ENCODE results near the gene RTN4RL2.

RTN4RL2 gene

GRCh38 chr11:57460758-57461749, 726 bp downstream of the RTN4RL2 start:
- WGBS (ENCODE audit: insufficient coverage), result 11% methylated on average over 34 of the region's 50 CpGs
- Histone ChIP-seq H3K4me1 (ENCODE audit: control extremely low read depth in 1 of 4, control insufficient read depth in 4 of 4, insufficient read depth in 4 of 4, low read length in 3 of 4) (peaks cover 0 to 41% (median 36%) of the 10 kb centered on the region in 4 experiments), H3K9me3 (ENCODE audit: control extremely low read depth in 1 of 5, control insufficient read depth in 4 of 5, insufficient read depth in 2 of 5, low read depth in 1 of 5, low read length in 4 of 5) (no peaks in the 10 kb centered on the region), H3K4me3 (ENCODE audit: control insufficient read depth in 1 of 7, extremely low read depth in 1 of 7, insufficient read depth in 4 of 7, low read depth in 2 of 7, low read length in 6 of 7) (peak overlapping the region in 5 of 7 experiments; percentile 15 to 74 (median 53)), H3K36me3 (ENCODE audit: control insufficient read depth in 4 of 4, insufficient read depth in 4 of 4, low read length in 3 of 4) (no peaks in the 10 kb centered on the region), H3K27ac (ENCODE audit: insufficient read depth in 1 of 2, low read depth in 1 of 2, low read length in 2 of 2, poor library complexity in 1 of 2, severe bottlenecking in 2 of 2) (no peak overlapping the region), H3K27me3 (replicated peaks in 2 of 5; ENCODE audit: control insufficient read depth in 4 of 5, insufficient read depth in 5 of 5, low read length in 4 of 5) (peaks cover 3 to 50% (median 18%) of the 10 kb centered on the region in 5 experiments)
- CTCF ChIA-PET, result interaction anchor here (0.6 to 12.0 kb wide), 15 partner anchors 8 to 180 kb away, joined by 3 to 211 read pairs (median 4); no protein-coding TSS in a partner anchor
- DNase-seq, result peak in 1 of 3 donors; percentile 24
- POLR2A ChIA-PET, result interaction anchor here (1.0 kb wide), 1 partner anchor 36 kb away, joined by 3 read pairs; no protein-coding TSS in a partner anchor

GRCh38 chr11:57461841-57462489, 1.6 kb downstream of the RTN4RL2 start:
- DNase-seq, result no peak
- POLR2A ChIA-PET, result no interaction called here
- CTCF ChIA-PET, result interaction anchor here (1.0 to 12.0 kb wide), 5 partner anchors 9 to 131 kb away, joined by 3 to 211 read pairs (median 3); no protein-coding TSS in a partner anchor

GRCh38 chr11:57462597-57462996, 2.3 kb downstream of the RTN4RL2 start:
- ChIA-PET POLR2A (no interaction called here), CTCF (interaction anchor here (1.0 to 12.0 kb wide), 5 partner anchors 11 to 130 kb away, joined by 3 to 211 read pairs (median 3); no protein-coding TSS in a partner anchor)
- Histone ChIP-seq H3K4me1 (ENCODE audit: control extremely low read depth in 1 of 4, control insufficient read depth in 4 of 4, insufficient read depth in 4 of 4, low read length in 3 of 4) (peaks cover 0 to 35% (median 32%) of the 10 kb centered on the region in 4 experiments), H3K27me3 (replicated peaks in 2 of 5; ENCODE audit: control insufficient read depth in 4 of 5, insufficient read depth in 5 of 5, low read length in 4 of 5) (peaks cover under 1 to 47% (median 18%) of the 10 kb centered on the region in 5 experiments), H3K4me3 (ENCODE audit: control insufficient read depth in 1 of 7, extremely low read depth in 1 of 7, insufficient read depth in 4 of 7, low read depth in 2 of 7, low read length in 6 of 7) (no peak overlapping the region), H3K27ac (ENCODE audit: insufficient read depth in 1 of 2, low read depth in 1 of 2, low read length in 2 of 2, poor library complexity in 1 of 2, severe bottlenecking in 2 of 2) (no peak overlapping the region), H3K9me3 (ENCODE audit: control extremely low read depth in 1 of 5, control insufficient read depth in 4 of 5, insufficient read depth in 2 of 5, low read depth in 1 of 5, low read length in 4 of 5) (no peaks in the 10 kb centered on the region), H3K36me3 (ENCODE audit: control insufficient read depth in 4 of 4, insufficient read depth in 4 of 4, low read length in 3 of 4) (no peaks in the 10 kb centered on the region)
- 94% methylated on average over 2 of the region's 3 CpGs for WGBS (ENCODE audit: insufficient coverage)
- no peak for DNase-seq

More at GRCh38 chr11:57461841-57462489, 1.6 kb downstream of the RTN4RL2 start:
- Histone ChIP-seq H3K4me3 (ENCODE audit: control insufficient read depth in 1 of 7, extremely low read depth in 1 of 7, insufficient read depth in 4 of 7, low read depth in 2 of 7, low read length in 6 of 7) (no peak overlapping the region), H3K27me3 (replicated peaks in 2 of 5; ENCODE audit: control insufficient read depth in 4 of 5, insufficient read depth in 5 of 5, low read length in 4 of 5) (peaks cover 3 to 50% (median 18%) of the 10 kb centered on the region in 5 experiments), H3K9me3 (ENCODE audit: control extremely low read depth in 1 of 5, control insufficient read depth in 4 of 5, insufficient read depth in 2 of 5, low read depth in 1 of 5, low read length in 4 of 5) (no peaks in the 10 kb centered on the region), H3K27ac (ENCODE audit: insufficient read depth in 1 of 2, low read depth in 1 of 2, low read length in 2 of 2, poor library complexity in 1 of 2, severe bottlenecking in 2 of 2) (no peak overlapping the region), H3K36me3 (ENCODE audit: control insufficient read depth in 4 of 4, insufficient read depth in 4 of 4, low read length in 3 of 4) (no peaks in the 10 kb centered on the region), H3K4me1 (ENCODE audit: control extremely low read depth in 1 of 4, control insufficient read depth in 4 of 4, insufficient read depth in 4 of 4, low read length in 3 of 4) (peaks cover 0 to 41% (median 36%) of the 10 kb centered on the region in 4 experiments)
- WGBS (ENCODE audit: insufficient coverage), result 93% methylated on average over 12 of the region's 16 CpGs

- Histone ChIP-seq H3K9me3 (ENCODE audit: control extremely low read depth in 1 of 5, control insufficient read depth in 4 of 5, insufficient read depth in 2 of 5, low read depth in 1 of 5, low read length in 4 of 5) (no peaks in the 10 kb centered on the region), H3K36me3 (ENCODE audit: control insufficient read depth in 4 of 4, insufficient read depth in 4 of 4, low read length in 3 of 4) (no peaks in the 10 kb centered on the region), H3K27ac (ENCODE audit: insufficient read depth in 1 of 2, low read depth in 1 of 2, low read length in 2 of 2, poor library complexity in 1 of 2, severe bottlenecking in 2 of 2) (no peak overlapping the region), H3K4me3 (ENCODE audit: control insufficient read depth in 1 of 7, extremely low read depth in 1 of 7, insufficient read depth in 4 of 7, low read depth in 2 of 7, low read length in 6 of 7) (no peak overlapping the region), H3K4me1 (ENCODE audit: control extremely low read depth in 1 of 4, control insufficient read depth in 4 of 4, insufficient read depth in 4 of 4, low read length in 3 of 4) (peaks cover 0 to 23% (median 19%) of the 10 kb centered on the region in 4 experiments), H3K27me3 (replicated peaks in 2 of 5; ENCODE audit: control insufficient read depth in 4 of 5, insufficient read depth in 5 of 5, low read length in 4 of 5) (peaks cover 0 to 35% (median 13%) of the 10 kb centered on the region in 5 experiments)
- 91% methylated on average over 8 of the region's 14 CpGs for WGBS (ENCODE audit: insufficient coverage)
- CTCF ChIA-PET, result interaction anchor here (1.1 to 12.0 kb wide), 4 partner anchors 10 to 84 kb away, joined by 3 to 211 read pairs (median 45); no protein-coding TSS in a partner anchor
- no peak for DNase-seq
- POLR2A ChIA-PET, result no interaction called here
Observed at GRCh38 chr11:57463671-57464538, 3.6 kb downstream of the RTN4RL2 start.

- Histone ChIP-seq H3K4me1 (ENCODE audit: control extremely low read depth in 1 of 4, control insufficient read depth in 4 of 4, insufficient read depth in 4 of 4, low read length in 3 of 4) (peaks cover 0 to 15% (median 12%) of the 10 kb centered on the region in 4 experiments), H3K27ac (ENCODE audit: insufficient read depth in 1 of 2, low read depth in 1 of 2, low read length in 2 of 2, poor library complexity in 1 of 2, severe bottlenecking in 2 of 2) (no peak overlapping the region), H3K36me3 (ENCODE audit: control insufficient read depth in 4 of 4, insufficient read depth in 4 of 4, low read length in 3 of 4) (no peaks in the 10 kb centered on the region), H3K4me3 (ENCODE audit: control insufficient read depth in 1 of 7, extremely low read depth in 1 of 7, insufficient read depth in 4 of 7, low read depth in 2 of 7, low read length in 6 of 7) (no peak overlapping the region), H3K27me3 (replicated peaks in 2 of 5; ENCODE audit: control insufficient read depth in 4 of 5, insufficient read depth in 5 of 5, low read length in 4 of 5) (peaks cover 0 to 28% (median 8%) of the 10 kb centered on the region in 5 experiments), H3K9me3 (ENCODE audit: control extremely low read depth in 1 of 5, control insufficient read depth in 4 of 5, insufficient read depth in 2 of 5, low read depth in 1 of 5, low read length in 4 of 5) (no peaks in the 10 kb centered on the region)
- no peak for DNase-seq
- ChIA-PET POLR2A (no interaction called here), CTCF (interaction anchor here (1.1 to 12.0 kb wide), 7 partner anchors 8 to 62 kb away, joined by 3 to 211 read pairs (median 5); no protein-coding TSS in a partner anchor)
- WGBS (ENCODE audit: insufficient coverage), result 87% methylated on average over 27 of the region's 30 CpGs
Observed at GRCh38 chr11:57464539-57465181, 4.3 kb downstream of the RTN4RL2 start.

GRCh38 chr11:57466680-57467079, 6.4 kb downstream of the RTN4RL2 start:
- DNase-seq, result peak in 2 of 3 donors; percentile 22
- no peak overlapping the region for H3K27ac ChIP-seq (ENCODE audit: insufficient read depth in 1 of 2, low read depth in 1 of 2, low read length in 2 of 2, poor library complexity in 1 of 2, severe bottlenecking in 2 of 2)
- 80% methylated on average over 4 of the region's 4 CpGs for WGBS (ENCODE audit: insufficient coverage)
- CTCF ChIA-PET, result interaction anchor here (1.1 to 2.3 kb wide), 4 partner anchors 8 to 35 kb away, joined by 3 to 7 read pairs (median 4); no protein-coding TSS in a partner anchor
- H3K9me3 ChIP-seq (ENCODE audit: control extremely low read depth in 1 of 5, control insufficient read depth in 4 of 5, insufficient read depth in 2 of 5, low read depth in 1 of 5, low read length in 4 of 5), result no peaks in the 10 kb centered on the region
- peaks cover 0 to 8% (median 2%) of the 10 kb centered on the region in 5 experiments for H3K27me3 ChIP-seq (replicated peaks in 2 of 5; ENCODE audit: control insufficient read depth in 4 of 5, insufficient read depth in 5 of 5, low read length in 4 of 5)
- H3K4me3 ChIP-seq (ENCODE audit: control insufficient read depth in 1 of 7, extremely low read depth in 1 of 7, insufficient read depth in 4 of 7, low read depth in 2 of 7, low read length in 6 of 7), result no peak overlapping the region
- H3K4me1 ChIP-seq (ENCODE audit: control extremely low read depth in 1 of 4, control insufficient read depth in 4 of 4, insufficient read depth in 4 of 4, low read length in 3 of 4), result no peaks in the 10 kb centered on the region
- no peaks in the 10 kb centered on the region for H3K36me3 ChIP-seq (ENCODE audit: control insufficient read depth in 4 of 4, insufficient read depth in 4 of 4, low read length in 3 of 4)
- POLR2A ChIA-PET, result no interaction called here

All from common myeloid progenitor, CD34-positive (primary cell).